Uterus (tissue), 2 donors: Measurements from ENCODE around the gene RIPOR3.

ENCODE experiments used
- POLR2A ChIP-seq, 2 donors: fragments of 450-650 bp; IDR thresholded peaks; one replicate each; pipeline ENCODE4 v1.6.1; 2016; ENCODE audit warnings: antibody characterized with exemption in 2 of 2, mild to moderate bottlenecking in 1 of 2, moderate library complexity in 1 of 2
- TF ChIP-seq, protein P1 (sequence below), 4 experiments: fragments of 200-600 bp in 2 of 4; fragments of 450-650 bp in 2 of 4; sonication (generic) in 2 of 4; IDR thresholded peaks; one replicate each; pipeline ENCODE4 v1.5.1; 2016 to 2019; ENCODE audit warnings: antibody characterized with exemption in 4 of 4, mild to moderate bottlenecking in 2 of 4, moderate library complexity in 1 of 4

DNA sequence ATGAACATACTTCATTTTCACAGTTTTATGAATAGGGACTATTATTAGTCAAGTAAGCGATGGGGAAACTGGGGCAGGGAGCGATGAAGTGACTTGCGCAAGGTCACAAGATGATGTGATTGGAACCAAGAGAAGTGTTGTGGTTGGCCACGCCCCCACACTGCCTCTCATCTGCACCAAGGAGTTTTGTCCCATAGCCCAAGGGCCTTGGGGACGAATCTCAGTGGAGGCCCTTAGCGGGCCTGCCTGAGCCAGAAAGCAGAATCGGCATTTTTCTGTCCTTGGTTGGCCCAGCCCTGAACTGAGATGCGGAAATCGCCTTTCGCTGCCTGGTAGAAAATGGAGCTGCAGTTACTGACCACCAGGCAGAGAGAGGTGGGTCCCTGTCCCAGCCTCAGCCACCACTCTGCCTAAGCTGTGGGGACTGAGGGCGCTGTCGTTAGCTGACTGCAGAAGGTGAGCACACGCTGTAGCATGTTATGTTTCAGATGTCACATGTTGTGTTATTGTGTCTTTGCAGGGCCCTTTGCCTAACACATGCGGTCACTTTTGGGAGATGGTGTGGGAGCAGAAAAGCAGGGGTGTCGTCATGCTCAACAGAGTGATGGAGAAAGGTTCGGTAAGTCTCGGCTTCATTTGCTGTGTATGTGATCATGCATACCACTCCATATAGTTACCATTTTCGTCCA lies 123.3 kb downstream of the RIPOR3 start:
- TF ChIP-seq, protein P1, sequence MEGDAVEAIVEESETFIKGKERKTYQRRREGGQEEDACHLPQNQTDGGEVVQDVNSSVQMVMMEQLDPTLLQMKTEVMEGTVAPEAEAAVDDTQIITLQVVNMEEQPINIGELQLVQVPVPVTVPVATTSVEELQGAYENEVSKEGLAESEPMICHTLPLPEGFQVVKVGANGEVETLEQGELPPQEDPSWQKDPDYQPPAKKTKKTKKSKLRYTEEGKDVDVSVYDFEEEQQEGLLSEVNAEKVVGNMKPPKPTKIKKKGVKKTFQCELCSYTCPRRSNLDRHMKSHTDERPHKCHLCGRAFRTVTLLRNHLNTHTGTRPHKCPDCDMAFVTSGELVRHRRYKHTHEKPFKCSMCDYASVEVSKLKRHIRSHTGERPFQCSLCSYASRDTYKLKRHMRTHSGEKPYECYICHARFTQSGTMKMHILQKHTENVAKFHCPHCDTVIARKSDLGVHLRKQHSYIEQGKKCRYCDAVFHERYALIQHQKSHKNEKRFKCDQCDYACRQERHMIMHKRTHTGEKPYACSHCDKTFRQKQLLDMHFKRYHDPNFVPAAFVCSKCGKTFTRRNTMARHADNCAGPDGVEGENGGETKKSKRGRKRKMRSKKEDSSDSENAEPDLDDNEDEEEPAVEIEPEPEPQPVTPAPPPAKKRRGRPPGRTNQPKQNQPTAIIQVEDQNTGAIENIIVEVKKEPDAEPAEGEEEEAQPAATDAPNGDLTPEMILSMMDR (IDR thresholded peaks at IDR 0.05), result no peak
- TF ChIP-seq POLR2A (IDR thresholded peaks at IDR 0.05), result no peak
